H1 (cell line): ENCODE results near the gene OST4.

Experiments used
- BCL11A ChIP-seq, 2 experiments: IDR thresholded peaks; one replicate each; pipeline ENCODE4 v1.6.1; 2011; ENCODE audit warnings: low read depth in 2 of 2, low read length in 2 of 2, mild to moderate bottlenecking in 2 of 2
- CREB1 ChIP-seq: IDR thresholded peaks from 2 replicates; pipeline ENCODE4 v1.6.1; 2012; ENCODE audit warnings: inconsistent platforms
- CTCF ChIP-seq, 3 experiments: IDR thresholded peaks; 1 replicate in 2 of 3; 2 replicates in 1 of 3; pipeline versions ENCODE4 v1.5.1 to v1.6.1; 2011; ENCODE audit warnings: low read length in 3 of 3, mild to moderate bottlenecking in 3 of 3, inconsistent platforms in 2 of 3, low read depth in 1 of 3, moderate library complexity in 1 of 3; ENCODE audit not compliant: insufficient read depth in 1 of 3; ENCODE audit errors: control extremely low read depth in 1 of 3
- E2F6 ChIP-seq: IDR thresholded peaks from 2 replicates; pipeline ENCODE4 v1.6.1; 2012; ENCODE audit warnings: inconsistent platforms
- EZH2 ChIP-seq: fragments of 200-600 bp; sonication (generic); IDR thresholded peaks from 2 replicates; pipeline ENCODE4 v1.7.1; 2012; ENCODE audit warnings: low read depth, mild to moderate bottlenecking, moderate library complexity, low read length, inconsistent platforms; ENCODE audit not compliant: severe bottlenecking
- JUND ChIP-seq: IDR thresholded peaks from 2 replicates; pipeline ENCODE4 v1.6.1; 2011; ENCODE audit warnings: mild to moderate bottlenecking, improper control_type of control experiment, low read length
- MAFK ChIP-seq: IDR thresholded peaks from 2 replicates; pipeline ENCODE4 v1.6.1; 2012; ENCODE audit warnings: low read depth, mild to moderate bottlenecking, improper control_type of control experiment, low read length
- MAX ChIP-seq: IDR thresholded peaks from 2 replicates; pipeline ENCODE4 v1.6.1; 2012; ENCODE audit warnings: inconsistent platforms
- POLR2A ChIP-seq, 2 experiments: IDR thresholded peaks; 1 replicate in 1 of 2; 2 replicates in 1 of 2; pipeline ENCODE4 v1.6.1; 2011; ENCODE audit warnings: low read depth in 2 of 2, low read length in 2 of 2, mild to moderate bottlenecking in 2 of 2; ENCODE audit errors: control extremely low read depth in 1 of 2
- RAD21 ChIP-seq, 2 experiments: IDR thresholded peaks in 1 of 2; conservative IDR thresholded peaks in 1 of 2; 2 replicates each; pipeline ENCODE4 v1.6.1; 2011; ENCODE audit warnings: low read depth in 2 of 2, low read length in 2 of 2, improper control_type of control experiment in 1 of 2, inconsistent platforms in 1 of 2, mild to moderate bottlenecking in 1 of 2, moderate library complexity in 1 of 2
- YY1 ChIP-seq: IDR thresholded peaks from 2 replicates; pipeline ENCODE4 v1.6.1; 2011; ENCODE audit warnings: low read depth, mild to moderate bottlenecking, low read length

GRCh38 chr2:27118525-27119329 is 47.3 kb upstream of the OST4 start, which contains the start of gene CGREF1:
- TF ChIP-seq CTCF (IDR thresholded peaks at IDR 0.05; ENCODE audit: control extremely low read depth in 1 of 3, insufficient read depth in 1 of 3, low read depth in 1 of 3, low read length in 3 of 3) (no peak), YY1 (no peak), JUND (no peak), POLR2A (IDR thresholded peaks at IDR 0.05; ENCODE audit: control extremely low read depth in 1 of 2, low read depth in 2 of 2, low read length in 2 of 2) (no peak), EZH2 (peak; percentile 48), RAD21 (IDR thresholded peaks at IDR 0.05 in 1 of 2, conservative IDR thresholded peaks at IDR 0.05 in 1 of 2; ENCODE audit: low read depth in 2 of 2, low read length in 2 of 2) (no peak), CREB1 (no peak; the same call in 1 of the 2 replicates), BCL11A (IDR thresholded peaks at IDR 0.05; ENCODE audit: low read depth in 2 of 2, low read length in 2 of 2) (no peak), MAFK (no peak), MAX (peak; percentile 76), E2F6 (peak; percentile 74)
